Measurements from ENCODE around the gene FOSL2. TPM values are rescaled to one million over a fixed set of nuclear protein-coding genes. Genes with fewer than 3 reads are reported as not detected.

The FOSL2 gene
- total and polyA plus RNA-seq, 2 donors (not counting 1 experiment from before 2014, with no cell fraction given) = 2.5 to 37.7 TPM

DNA sequence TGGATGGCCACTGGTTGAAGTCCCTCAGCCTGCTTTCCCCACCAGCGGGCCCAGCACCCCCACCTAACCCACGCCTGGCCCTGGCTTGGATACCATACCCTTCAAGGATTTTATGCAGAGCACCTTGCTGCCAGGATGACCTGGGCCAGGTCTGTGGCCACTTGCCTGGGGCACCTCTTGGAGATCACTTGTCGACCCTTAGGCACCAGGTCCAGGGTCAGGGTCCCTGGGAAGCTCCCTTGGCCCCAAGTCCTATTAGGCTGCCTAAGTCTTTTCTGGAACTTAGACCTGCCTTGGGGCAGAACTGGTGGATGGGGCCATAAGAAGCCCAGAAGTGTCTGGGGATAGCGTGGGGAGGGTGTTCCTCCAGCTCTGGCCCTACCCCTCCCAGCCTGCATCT lies 39.1 kb downstream of the FOSL2 start:
- H3K4me3 ChIP-seq (ENCODE audit: control extremely low read depth in 1 of 5, extremely low read depth in 1 of 5, insufficient read depth in 1 of 5, low read depth in 2 of 5, low read length in 4 of 5) = no peak overlapping the region
- Mint-ChIP-seq H3K4me1 (no peaks in the 10 kb centered on the region), H3K9me3 (ENCODE audit: insufficient read depth) (no peaks in the 10 kb centered on the region), H3K27me3 (peaks cover 4% of the 10 kb centered on the region), H3K4me3 (no peak overlapping the region), H3K27ac (no peak overlapping the region)
- no peak overlapping the region for H3K27ac ChIP-seq (ENCODE audit: low read length in 2 of 2)
- no peak for ATAC-seq (ENCODE audit: low read depth)
- H3K9me3 ChIP-seq (ENCODE audit: control extremely low read depth in 1 of 3, control insufficient read depth in 2 of 3, insufficient read depth in 1 of 3, low read length in 2 of 3) = no peaks in the 10 kb centered on the region
- no peaks in the 10 kb centered on the region for H3K27me3 ChIP-seq (replicated peaks in 1 of 4; ENCODE audit: control extremely low read depth in 1 of 4, control insufficient read depth in 3 of 4, insufficient read depth in 4 of 4, low read length in 3 of 4)
- H3K4me2 ChIP-seq (replicated peaks; ENCODE audit: low read depth, low read length, poor library complexity, severe bottlenecking) = no peak overlapping the region
- ChIA-PET POLR2A (no interaction called here), CTCF (interaction anchor here (0.5 kb wide), 1 partner anchor 1778 kb away, joined by 3 read pairs; no protein-coding TSS in a partner anchor)
- H3K9ac ChIP-seq (ENCODE audit: low read length) = no peak overlapping the region
- H3K79me2 ChIP-seq (ENCODE audit: control insufficient read depth, insufficient read depth, low read length) = no peaks in the 10 kb centered on the region
- no peak overlapping the region for H2AFZ ChIP-seq (ENCODE audit: insufficient read depth, low read depth, low read length, poor library complexity, severe bottlenecking)
- intact Hi-C loops (cut with micrococcal nuclease) = no loop called here
- WGBS (ENCODE audit: insufficient coverage) = 87% methylated on average over 4 of the region's 4 CpGs
- no peaks in the 10 kb centered on the region for H4K20me1 ChIP-seq (ENCODE audit: control insufficient read depth, insufficient read depth, low read length, poor library complexity, severe bottlenecking)
- no peaks in the 10 kb centered on the region for H3K4me1 ChIP-seq (ENCODE audit: control insufficient read depth in 2 of 2, insufficient read depth in 2 of 2, low read length in 2 of 2)
- no peak for DNase-seq
- H3K36me3 ChIP-seq (replicated peaks in 1 of 2; ENCODE audit: control extremely low read depth in 1 of 2, control insufficient read depth in 1 of 2, extremely low read depth in 1 of 2, insufficient read depth in 2 of 2, low read length in 1 of 2) = no peaks in the 10 kb centered on the region
- TF ChIP-seq, protein P1, sequence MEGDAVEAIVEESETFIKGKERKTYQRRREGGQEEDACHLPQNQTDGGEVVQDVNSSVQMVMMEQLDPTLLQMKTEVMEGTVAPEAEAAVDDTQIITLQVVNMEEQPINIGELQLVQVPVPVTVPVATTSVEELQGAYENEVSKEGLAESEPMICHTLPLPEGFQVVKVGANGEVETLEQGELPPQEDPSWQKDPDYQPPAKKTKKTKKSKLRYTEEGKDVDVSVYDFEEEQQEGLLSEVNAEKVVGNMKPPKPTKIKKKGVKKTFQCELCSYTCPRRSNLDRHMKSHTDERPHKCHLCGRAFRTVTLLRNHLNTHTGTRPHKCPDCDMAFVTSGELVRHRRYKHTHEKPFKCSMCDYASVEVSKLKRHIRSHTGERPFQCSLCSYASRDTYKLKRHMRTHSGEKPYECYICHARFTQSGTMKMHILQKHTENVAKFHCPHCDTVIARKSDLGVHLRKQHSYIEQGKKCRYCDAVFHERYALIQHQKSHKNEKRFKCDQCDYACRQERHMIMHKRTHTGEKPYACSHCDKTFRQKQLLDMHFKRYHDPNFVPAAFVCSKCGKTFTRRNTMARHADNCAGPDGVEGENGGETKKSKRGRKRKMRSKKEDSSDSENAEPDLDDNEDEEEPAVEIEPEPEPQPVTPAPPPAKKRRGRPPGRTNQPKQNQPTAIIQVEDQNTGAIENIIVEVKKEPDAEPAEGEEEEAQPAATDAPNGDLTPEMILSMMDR (IDR thresholded peaks at IDR 0.05) = no peak
- no peak for TF ChIP-seq EZH2 (IDR thresholded peaks at IDR 0.05; ENCODE audit: borderline replicate concordance, insufficient read depth, low read depth, low read length, poor library complexity, severe bottlenecking)

DNA sequence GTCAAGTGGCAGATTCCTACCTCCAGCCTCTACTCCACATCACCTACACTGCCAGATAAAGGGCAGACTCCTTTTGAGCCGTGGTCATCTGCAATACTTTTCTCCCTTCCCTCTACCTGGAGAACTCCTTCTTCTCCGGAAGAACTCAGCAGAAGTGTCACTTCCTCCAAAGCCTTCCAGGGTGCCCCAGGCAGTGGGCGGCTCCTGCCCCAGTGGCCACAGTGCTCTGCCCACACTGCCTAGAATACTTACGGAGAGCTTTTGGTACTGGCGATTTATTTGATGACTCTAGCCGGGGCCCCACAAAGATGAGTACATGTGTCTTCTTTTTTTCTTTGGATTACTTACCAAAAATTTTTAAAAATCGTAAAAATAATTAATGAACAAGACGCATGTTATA lies 39.7 kb downstream of the FOSL2 start:
- Histone ChIP-seq H3K9ac (ENCODE audit: low read length) (no peak overlapping the region), H3K4me2 (replicated peaks; ENCODE audit: low read depth, low read length, poor library complexity, severe bottlenecking) (no peak overlapping the region), H3K27ac (ENCODE audit: low read length in 2 of 2) (no peak overlapping the region), H3K36me3 (replicated peaks in 1 of 2; ENCODE audit: control extremely low read depth in 1 of 2, control insufficient read depth in 1 of 2, extremely low read depth in 1 of 2, insufficient read depth in 2 of 2, low read length in 1 of 2) (no peaks in the 10 kb centered on the region), H3K4me3 (ENCODE audit: control extremely low read depth in 1 of 5, extremely low read depth in 1 of 5, insufficient read depth in 1 of 5, low read depth in 2 of 5, low read length in 4 of 5) (no peak overlapping the region), H4K20me1 (ENCODE audit: control insufficient read depth, insufficient read depth, low read length, poor library complexity, severe bottlenecking) (no peaks in the 10 kb centered on the region), H2AFZ (ENCODE audit: insufficient read depth, low read depth, low read length, poor library complexity, severe bottlenecking) (no peak overlapping the region), H3K9me3 (ENCODE audit: control extremely low read depth in 1 of 3, control insufficient read depth in 2 of 3, insufficient read depth in 1 of 3, low read length in 2 of 3) (no peaks in the 10 kb centered on the region), H3K27me3 (replicated peaks in 1 of 4; ENCODE audit: control extremely low read depth in 1 of 4, control insufficient read depth in 3 of 4, insufficient read depth in 4 of 4, low read length in 3 of 4) (no peaks in the 10 kb centered on the region), H3K4me1 (ENCODE audit: control insufficient read depth in 2 of 2, insufficient read depth in 2 of 2, low read length in 2 of 2) (no peaks in the 10 kb centered on the region), H3K79me2 (ENCODE audit: control insufficient read depth, insufficient read depth, low read length) (no peaks in the 10 kb centered on the region)
- Mint-ChIP-seq H3K9me3 (ENCODE audit: insufficient read depth) (no peaks in the 10 kb centered on the region), H3K4me3 (no peak overlapping the region), H3K27me3 (peaks cover 4% of the 10 kb centered on the region), H3K27ac (no peak overlapping the region), H3K4me1 (no peaks in the 10 kb centered on the region)
- POLR2A ChIA-PET = no interaction called here
- no peak for ATAC-seq (ENCODE audit: low read depth)
- no peak for DNase-seq
- intact Hi-C loops (cut with micrococcal nuclease) = no loop called here
- 100% methylated on average over 2 of the region's 8 CpGs for WGBS (ENCODE audit: insufficient coverage)
- TF ChIP-seq, protein P1 (IDR thresholded peaks at IDR 0.05) = no peak
- TF ChIP-seq EZH2 (IDR thresholded peaks at IDR 0.05; ENCODE audit: borderline replicate concordance, insufficient read depth, low read depth, low read length, poor library complexity, severe bottlenecking) = no peak
- CTCF ChIA-PET = no interaction called here
